Measurements from ENCODE around the gene IFT80.
"Not testable (repeated sequence)": the region's sequence is repeated elsewhere in the genome, so short reads cannot be mapped to it uniquely, and the experiment has no call there.

Gene IFT80

DNA sequence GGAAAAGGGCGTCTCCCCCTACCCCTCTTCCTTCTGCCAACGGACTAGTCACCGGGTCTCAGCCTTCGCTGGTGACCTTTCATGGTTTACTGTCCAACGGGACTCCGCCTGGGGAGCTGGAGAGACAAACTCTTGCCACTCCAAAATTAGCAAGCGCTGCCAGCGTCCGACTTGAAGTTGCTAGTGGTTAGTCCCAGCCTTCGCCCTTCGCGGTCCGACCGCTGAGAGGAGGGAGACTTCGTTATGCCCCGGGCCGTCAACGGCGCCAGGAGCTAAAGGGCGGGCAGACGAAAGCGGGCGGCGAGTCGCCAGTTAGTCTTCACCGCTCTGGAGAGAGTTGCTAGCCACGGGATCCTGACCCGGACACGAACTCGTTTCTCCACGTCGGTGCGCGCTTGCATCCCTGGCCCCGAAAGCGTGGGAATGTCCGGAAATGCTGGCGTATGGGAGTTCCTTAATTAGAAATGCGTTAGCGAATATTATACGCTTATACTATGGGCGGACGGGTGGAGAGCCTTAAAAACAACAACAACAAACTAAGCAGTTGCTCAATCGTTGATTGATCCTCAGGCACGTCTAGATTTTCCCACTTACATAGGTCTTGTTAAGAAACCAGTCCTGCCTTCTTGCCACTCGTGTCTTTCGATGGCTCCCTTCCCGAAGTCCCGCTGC is 1.1 kb upstream of the IFT80 start:
- DNase-seq, result peak; percentile 37

- DNase-seq, result no peak
These were observed 253 bp downstream of the IFT80 start for GRCh38 chr3:160398820-160399124.

GRCh38 chr3:160395297-160395696 is 3.7 kb downstream of the IFT80 start:
- DNase-seq, result no peak

DNA sequence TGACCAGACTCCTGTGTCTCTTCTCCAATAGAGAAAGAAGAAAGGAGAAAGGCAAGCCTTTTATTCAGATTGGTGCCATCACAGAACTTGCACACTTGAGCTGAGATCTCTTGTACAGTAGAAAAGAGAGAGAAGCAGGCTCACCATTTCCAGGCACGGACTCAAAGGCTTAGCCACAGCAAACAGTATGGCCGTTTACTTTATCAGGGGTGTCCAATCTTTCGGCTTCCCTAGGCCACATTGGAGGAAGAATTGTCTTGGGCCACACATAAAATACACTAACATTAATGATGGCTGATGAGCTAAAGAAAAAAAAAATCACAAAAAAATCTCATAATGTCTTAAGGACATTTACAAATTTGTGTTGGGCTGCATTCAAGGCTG is 5.0 kb downstream of the IFT80 start:
- DNase-seq, result no peak

DNA sequence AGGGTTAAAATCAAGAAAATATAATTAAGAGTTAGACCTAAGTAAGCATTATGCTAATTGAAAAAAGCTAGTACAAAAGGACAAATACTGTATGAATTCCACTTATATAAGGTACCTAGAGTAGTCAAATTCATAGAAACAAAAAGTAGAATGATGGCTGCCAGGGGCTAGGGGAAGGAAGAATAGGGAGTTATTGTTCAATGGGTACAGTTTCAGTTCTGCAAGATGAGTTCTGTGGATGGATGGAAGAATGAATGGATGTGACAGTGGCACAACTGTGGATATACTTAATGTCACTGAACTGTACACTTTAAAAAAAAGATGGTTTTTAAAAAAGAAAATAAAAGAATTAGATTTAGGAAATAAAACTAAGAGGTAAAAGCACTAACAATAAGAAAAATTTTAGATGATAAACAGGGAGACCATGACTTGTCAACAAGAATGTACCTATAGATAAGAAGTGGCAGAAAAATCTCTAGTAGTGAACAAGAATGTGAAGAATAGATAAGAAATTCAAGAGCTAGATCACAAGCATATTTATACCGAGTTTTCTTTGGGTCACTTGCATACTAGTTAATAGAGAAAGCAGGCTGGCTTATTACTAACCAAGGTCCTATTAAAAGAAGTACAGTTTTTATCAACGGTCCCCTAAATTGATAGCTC is 5.5 kb downstream of the IFT80 start:
- no peak for DNase-seq

DNA sequence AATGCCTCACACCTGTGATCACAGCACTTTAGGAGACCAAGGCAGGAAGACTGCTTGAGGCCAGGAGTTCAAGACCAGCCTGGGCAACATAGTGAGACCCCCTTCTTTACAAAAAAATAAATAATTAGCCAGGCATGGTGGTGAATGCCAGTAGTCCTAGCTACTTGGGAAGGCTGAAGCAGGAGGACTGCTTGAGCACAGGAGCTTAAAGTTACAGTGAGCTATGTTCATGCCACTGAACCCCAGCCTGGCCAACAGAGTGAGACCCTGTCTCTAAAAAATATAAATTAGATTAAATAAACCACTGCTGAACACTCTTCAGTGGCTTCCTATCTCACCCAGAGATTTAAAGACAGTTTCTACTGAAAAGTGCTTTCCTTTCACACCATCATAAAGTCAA is 6.2 kb downstream of the IFT80 start:
- DNase-seq, result no peak

DNA sequence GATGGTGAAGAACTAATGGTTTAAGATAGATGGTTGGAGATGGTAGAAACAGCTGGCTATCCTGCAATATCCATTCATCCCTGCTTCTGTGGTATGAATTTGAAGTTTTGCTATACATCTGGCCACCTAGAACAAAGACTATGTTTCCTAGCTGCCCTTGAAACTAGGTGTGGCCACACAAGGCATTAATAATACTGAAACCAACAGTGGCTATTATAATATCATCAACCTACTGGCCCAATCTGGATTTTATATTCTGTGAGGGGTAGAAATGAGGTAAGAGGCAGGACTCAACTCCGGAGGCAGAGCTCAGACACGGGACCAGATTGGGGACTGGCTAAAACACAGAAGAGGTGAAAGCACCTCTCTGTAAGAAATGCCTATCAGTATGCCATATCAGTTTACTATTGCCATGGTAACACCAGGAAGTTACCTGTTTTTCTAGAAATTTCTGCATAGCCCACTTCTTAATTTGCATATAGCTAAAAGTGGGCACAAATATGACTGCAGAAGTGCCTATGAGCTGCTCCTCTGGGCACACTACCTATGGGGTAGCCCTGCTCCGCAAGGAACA is 8.4 kb downstream of the IFT80 start:
- no peak for DNase-seq

DNA sequence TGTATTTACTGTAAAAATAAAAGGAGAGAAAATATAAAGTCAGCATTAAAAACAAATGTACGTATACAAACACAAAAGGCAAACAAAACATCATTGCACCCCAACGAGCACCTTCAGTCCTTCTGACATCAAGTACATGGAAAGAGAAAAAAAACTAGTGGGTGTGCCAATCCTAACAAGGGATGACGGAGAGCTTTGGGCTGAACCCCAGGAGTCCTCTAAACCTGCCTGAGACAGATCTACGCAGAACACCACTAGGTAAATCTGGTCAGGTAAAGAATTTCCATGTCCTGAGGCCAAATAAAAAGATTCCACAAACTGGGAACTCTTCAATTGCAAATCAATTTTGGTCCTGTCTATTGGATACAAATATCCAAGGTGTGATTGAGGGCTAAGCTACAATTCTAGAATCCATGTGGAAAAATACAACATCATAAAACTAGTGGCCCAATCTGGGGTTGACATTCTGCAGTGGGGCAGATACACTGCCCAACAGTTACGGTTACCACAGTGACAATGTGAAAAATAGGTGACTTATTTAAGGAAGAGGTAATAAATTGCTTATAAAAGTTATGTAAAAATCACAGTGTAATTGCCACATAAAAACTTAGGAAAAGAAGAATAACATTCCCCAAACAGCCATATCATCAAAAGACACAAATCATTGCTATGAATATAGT is 14.2 kb downstream of the IFT80 start:
- DNase-seq, result no peak

DNA sequence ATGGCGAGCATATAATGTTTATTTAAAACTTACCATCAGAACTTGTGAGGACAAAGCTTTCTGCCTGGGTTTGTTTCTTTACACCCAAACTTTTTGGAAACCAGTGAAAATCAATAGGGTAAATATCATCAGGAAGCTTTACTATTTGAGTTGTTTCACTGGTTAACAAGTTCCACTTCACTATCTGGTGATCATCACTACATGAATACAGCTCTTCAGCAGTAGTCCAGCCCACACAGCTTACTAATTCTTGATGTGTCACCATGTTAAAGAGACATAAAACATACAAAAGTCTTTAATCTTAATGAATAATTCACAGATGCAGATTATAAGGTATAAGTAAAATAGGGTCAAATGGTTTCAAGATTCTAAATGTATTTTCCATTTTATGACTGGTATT is 17.6 kb downstream of the IFT80 start:
- DNase-seq, result no peak

DNA sequence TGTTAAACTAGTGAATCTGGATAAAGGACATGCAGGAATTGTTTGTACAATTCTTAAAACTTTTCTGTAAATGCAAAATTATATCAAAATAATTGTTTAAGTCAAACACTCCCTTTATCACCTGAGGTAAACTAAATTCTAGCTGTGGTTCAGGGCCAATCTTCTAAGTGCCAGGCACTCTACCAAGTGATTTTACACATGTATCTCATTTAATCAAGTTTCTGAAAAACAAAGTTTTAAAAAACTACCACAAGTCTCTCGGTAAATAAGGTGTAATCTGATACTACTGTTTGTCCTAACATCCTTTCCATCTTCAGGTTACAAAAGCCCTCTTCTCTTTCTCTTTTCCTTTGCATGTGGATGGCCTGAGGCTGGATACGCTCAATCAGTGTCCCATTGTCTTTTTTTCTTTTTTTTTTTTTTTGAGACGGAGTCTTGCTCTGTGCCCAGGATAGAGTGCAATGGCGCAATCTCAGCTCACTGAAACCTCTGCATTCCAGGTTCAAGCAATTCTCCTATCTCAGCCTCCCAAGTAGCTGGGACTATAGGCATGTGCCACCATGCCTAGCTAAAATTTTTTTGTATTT is 19.3 kb downstream of the IFT80 start:
- DNase-seq, result no peak

GRCh38 chr3:160378331-160379109 is 20.5 kb downstream of the IFT80 start:
- no peak for DNase-seq

DNA sequence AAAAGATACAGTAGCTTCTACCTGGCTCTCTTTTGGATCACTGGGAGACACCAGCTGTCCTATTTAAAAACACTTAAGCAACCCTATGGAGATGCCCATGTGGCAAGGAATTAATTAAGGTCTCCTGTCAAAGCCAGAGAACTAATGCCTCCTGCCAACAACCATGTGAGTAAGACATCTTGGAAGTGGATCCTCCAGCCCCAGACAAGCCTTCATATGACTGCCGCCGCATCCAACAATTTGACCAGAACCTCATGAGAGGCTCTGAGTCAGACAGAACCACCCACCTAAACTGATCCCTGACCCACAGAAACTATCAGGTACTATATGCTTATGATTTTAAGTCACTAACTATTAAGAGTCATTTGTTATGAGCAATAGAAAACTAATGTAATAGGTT is 22.3 kb downstream of the IFT80 start:
- DNase-seq, result no peak

GRCh38 chr3:160374925-160375324 is 24.1 kb downstream of the IFT80 start:
- DNase-seq, result no peak

DNA sequence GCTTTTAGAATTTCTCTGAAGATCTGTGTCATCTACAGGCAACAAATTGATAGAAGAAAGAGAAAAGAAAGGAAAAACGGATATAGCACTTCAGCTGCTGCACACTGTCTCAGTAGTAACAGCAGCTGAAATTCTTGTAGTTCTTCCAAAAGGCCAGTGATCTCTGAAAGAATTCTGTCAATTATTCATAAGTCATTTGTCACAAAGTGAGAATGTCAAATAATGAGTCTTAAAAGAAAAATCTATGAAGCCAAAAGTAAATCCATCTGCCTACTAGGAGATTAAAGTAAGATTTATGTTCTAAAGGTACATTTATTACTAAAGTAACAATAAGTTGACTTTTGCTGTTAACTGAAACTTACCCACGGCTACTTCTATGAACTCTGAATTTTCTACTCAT is 24.6 kb downstream of the IFT80 start:
- DNase-seq, result no peak

DNA sequence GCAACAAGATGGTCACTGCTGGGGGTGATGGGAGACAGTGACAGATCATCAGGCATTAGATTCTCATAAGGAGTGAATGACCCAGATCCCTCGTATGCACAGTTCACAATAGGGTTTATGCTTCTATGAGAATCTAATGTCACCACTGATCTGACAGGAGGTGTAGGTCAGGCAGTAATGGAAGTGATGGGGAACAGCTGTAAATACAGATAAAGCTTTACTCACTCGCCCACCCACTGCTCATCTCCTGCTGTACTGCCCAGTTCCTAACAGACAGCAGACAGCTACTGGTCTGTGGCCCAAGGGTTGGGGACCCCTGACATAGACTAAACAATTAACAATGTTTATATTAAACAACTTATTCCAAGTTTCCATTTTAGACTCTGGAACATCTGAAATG is 25.4 kb downstream of the IFT80 start:
- DNase-seq, result no peak

- DNase-seq, result no peak
These were observed 26.2 kb downstream of the IFT80 start for GRCh38 chr3:160372780-160373179.

DNA sequence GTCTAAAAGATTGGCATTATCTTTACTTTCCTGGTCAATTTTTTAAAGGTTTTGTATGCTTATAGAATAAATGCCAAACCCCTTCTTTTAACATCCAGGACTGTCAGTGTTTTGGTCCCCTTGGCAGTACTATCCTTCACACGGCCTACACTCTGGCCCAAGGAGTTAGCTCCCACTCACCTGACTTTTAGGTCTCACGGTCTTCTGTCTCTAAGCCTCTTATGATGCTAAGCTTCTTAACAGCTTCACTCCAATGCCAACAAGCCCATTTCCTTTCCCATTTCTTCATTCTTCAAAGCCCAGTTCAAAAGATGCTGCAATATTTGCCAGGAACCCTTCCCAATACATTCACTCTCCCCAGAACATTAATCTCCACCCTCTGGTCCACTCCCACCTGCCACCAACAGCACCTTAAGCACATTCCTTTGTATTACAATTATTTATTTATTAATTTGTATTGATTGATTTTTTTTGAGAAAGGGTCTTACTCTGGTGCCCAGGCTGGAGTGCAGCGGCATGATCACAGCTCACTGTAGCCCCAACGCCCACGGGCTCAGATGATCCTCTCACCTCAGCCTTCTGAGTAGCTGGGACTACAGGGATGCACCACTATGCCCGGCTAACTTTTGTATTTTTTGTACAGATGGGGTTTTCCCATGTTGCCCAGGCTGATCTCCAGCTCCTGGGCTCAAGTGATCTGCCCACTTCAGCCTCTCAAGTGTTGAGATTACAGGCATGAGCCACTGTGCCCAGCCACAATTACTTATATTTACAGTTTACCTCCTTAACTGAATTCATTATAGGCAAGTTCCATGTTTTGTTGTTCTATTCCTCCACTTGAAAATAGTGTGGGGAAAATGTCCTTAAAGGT is 27.8 kb downstream of the IFT80 start:
- DNase-seq, result no peak

DNA sequence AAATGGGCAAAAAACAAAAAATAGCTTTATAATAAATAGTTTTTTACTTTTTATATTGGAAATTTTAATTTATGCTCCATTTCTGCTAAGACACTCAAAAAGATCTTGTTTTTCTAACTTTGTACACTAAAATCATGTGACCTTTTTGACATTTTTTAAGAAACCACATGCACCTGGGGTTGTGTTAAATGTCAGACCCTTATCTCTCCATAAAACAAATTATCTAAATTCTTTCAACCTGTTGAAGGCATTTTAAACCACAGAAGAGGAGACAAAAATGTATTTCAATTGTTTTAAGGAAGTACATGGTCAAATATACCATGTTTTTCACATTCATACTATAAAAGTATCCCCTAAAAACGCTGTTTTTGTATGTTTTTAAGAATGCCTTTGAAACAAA is 29.2 kb downstream of the IFT80 start:
- DNase-seq, result no peak

GRCh38 chr3:160368804-160369203 is 30.2 kb downstream of the IFT80 start:
- no peak for DNase-seq

- DNase-seq, result no peak
These were observed 33.0 kb downstream of the IFT80 start for GRCh38 chr3:160365869-160366522.

DNA sequence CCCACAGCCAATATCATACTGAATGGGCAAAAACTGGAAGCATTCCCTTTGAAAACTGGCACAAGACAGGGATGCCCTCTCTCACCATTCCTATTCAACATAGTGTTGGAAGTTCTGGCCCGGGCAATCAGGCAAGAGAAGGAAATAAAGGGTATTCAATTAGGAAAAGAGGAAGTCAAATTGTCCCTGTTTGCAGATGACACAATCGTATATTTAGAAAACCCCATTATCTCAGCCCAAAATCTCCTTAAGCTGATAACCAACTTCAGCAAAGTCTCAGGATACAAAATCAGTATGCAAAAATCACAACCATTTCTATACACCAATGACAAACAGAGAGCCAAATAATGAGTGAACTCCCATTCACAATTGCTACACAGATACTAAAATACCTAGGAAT is 36.1 kb downstream of the IFT80 start:
- DNase-seq, result not testable (repeated sequence)

- DNase-seq, result no peak
These were observed 43.2 kb downstream of the IFT80 start for GRCh38 chr3:160355826-160356225.

Measured in NCI-H1092 treated with DMSO at 0.1 percent for 48 hours (cell line).